ENCODE data around the gene AFMID. TPM values are rescaled to one million over a fixed set of nuclear protein-coding genes. Genes with fewer than 3 reads are reported as not detected.

The AFMID gene
- total RNA-seq, 1 experiment from 2014 or later, result 65.8 TPM

GRCh38 chr17:78143214-78144146 lies 43.7 kb upstream of the AFMID start:
- peaks cover 54 to 73% of the 10 kb centered on the region in 2 experiments for H3K4me1 ChIP-seq (ENCODE audit: control insufficient read depth in 1 of 2, insufficient read depth in 2 of 2, low read length in 2 of 2)
- no peaks in the 10 kb centered on the region for H3K27me3 ChIP-seq (ENCODE audit: insufficient read depth, low read length)

GRCh38 chr17:78144147-78144719 lies 42.9 kb upstream of the AFMID start:
- DNase-seq (ENCODE audit: low read depth, low spot score) (no peak), ATAC-seq (no peak)
- intact Hi-C loops (cut with micrococcal nuclease), result no loop called here
- Histone ChIP-seq H3K27ac (ENCODE audit: low read depth, low read length) (no peak overlapping the region; the same call in 1 of the 2 replicates), H3K9me3 (ENCODE audit: control insufficient read depth in 1 of 2, insufficient read depth in 1 of 2, low read depth in 1 of 2, low read length in 2 of 2) (no peaks in the 10 kb centered on the region), H3K79me2 (ENCODE audit: insufficient read depth, low read length) (no peaks in the 10 kb centered on the region), H4K20me1 (ENCODE audit: insufficient read depth) (no peaks in the 10 kb centered on the region), H3K4me3 (replicated peaks in 1 of 2; ENCODE audit: low read depth in 1 of 2, low read length in 2 of 2) (no peak overlapping the region), H3K36me3 (ENCODE audit: control insufficient read depth in 1 of 2, insufficient read depth in 2 of 2, low read length in 2 of 2) (no peaks in the 10 kb centered on the region), H3K9me2 (ENCODE audit: insufficient read depth) (no peaks in the 10 kb centered on the region), H2AFZ (ENCODE audit: low read depth, low read length, poor library complexity, severe bottlenecking) (no peak overlapping the region), H3K4me1 (ENCODE audit: control insufficient read depth in 1 of 2, insufficient read depth in 2 of 2, low read length in 2 of 2) (peaks cover 46 to 66% of the 10 kb centered on the region in 2 experiments), H3K4me2 (ENCODE audit: low read length) (peak overlapping the region; percentile 58), H3K9ac (ENCODE audit: low read length) (peak overlapping the region; percentile 31), H3K27me3 (ENCODE audit: insufficient read depth, low read length) (no peaks in the 10 kb centered on the region)
- ChIA-PET CTCF (interaction anchor here (0.7 to 1.8 kb wide), 6 partner anchors 9 to 107 kb away, joined by 3 to 6 read pairs (median 4); partner anchors contain the start of genes AFMID and TK1), RAD21 (ENCODE audit: low non-redundant PET in 1 of 2, low total read pairs in 2 of 2, uncharacterized antibody in 2 of 2, unreplicated experiment in 2 of 2) (interaction anchor here in 1 of 2 experiments (0.6 kb wide), 1 partner anchor 24 kb away, joined by 6 read pairs; no protein-coding TSS in a partner anchor), POLR2A (interaction anchor here (0.8 to 1.8 kb wide), 2 partner anchors 25 to 43 kb away, joined by 3 to 9 read pairs; partner anchors contain the start of genes AFMID and TK1)
- no peak for TF ChIP-seq ZNF274 (IDR thresholded peaks at IDR 0.05; ENCODE audit: low read depth, low read length)
- no peak for TF ChIP-seq EZH2 (IDR thresholded peaks at IDR 0.05)
- TF ChIP-seq CEBPB (IDR thresholded peaks at IDR 0.05; ENCODE audit: low read depth), result no peak
- no peak for TF ChIP-seq MAX (IDR thresholded peaks at IDR 0.05)
- TF ChIP-seq SP1 (IDR thresholded peaks at IDR 0.05; ENCODE audit: low read depth), result no peak
- no peak for TF ChIP-seq ZBTB33 (IDR thresholded peaks at IDR 0.05; ENCODE audit: extremely low read depth, insufficient replicate concordance, low read length)
- no peak for TF ChIP-seq CTCF (IDR thresholded peaks at IDR 0.05 in 2 of 3, conservative IDR thresholded peaks at IDR 0.05 in 1 of 3; ENCODE audit: borderline replicate concordance in 1 of 3, insufficient read depth in 1 of 3, low read depth in 2 of 3, low read length in 2 of 3)
- TF ChIP-seq CBX3 (IDR thresholded peaks at IDR 0.05; ENCODE audit: low read depth), result no peak
- no TSS peak for BruUV-seq (replicated peaks)

More at GRCh38 chr17:78143214-78144146, 43.7 kb upstream of the AFMID start:
- no peaks in the 10 kb centered on the region for H3K79me2 ChIP-seq (ENCODE audit: insufficient read depth, low read length)
- TF ChIP-seq JUND (IDR thresholded peaks at IDR 0.05) (no peak), POLR2A (IDR thresholded peaks at IDR 0.05; ENCODE audit: borderline replicate concordance, extremely low read depth, insufficient read depth, insufficient read length) (no peak), POLR2AphosphoS5 (IDR thresholded peaks at IDR 0.05; ENCODE audit: low read depth, low read length) (no peak)
- H4K20me1 ChIP-seq (ENCODE audit: insufficient read depth), result no peaks in the 10 kb centered on the region
- H3K4me2 ChIP-seq (ENCODE audit: low read length), result peak overlapping the region; percentile 58
- H3K27ac ChIP-seq (ENCODE audit: low read depth, low read length), result no peak overlapping the region; the same call in 1 of the 2 replicates
- CTCF ChIA-PET, result interaction anchor here (1.2 to 1.8 kb wide), 5 partner anchors 19 to 108 kb away, joined by 3 to 6 read pairs (median 4); partner anchors contain the start of genes AFMID and TK1
- no peak overlapping the region for H2AFZ ChIP-seq (ENCODE audit: low read depth, low read length, poor library complexity, severe bottlenecking)
- no peak overlapping the region for H3K4me3 ChIP-seq (replicated peaks in 1 of 2; ENCODE audit: low read depth in 1 of 2, low read length in 2 of 2)
- no peaks in the 10 kb centered on the region for H3K36me3 ChIP-seq (ENCODE audit: control insufficient read depth in 1 of 2, insufficient read depth in 2 of 2, low read length in 2 of 2)
- no peak for DNase-seq (ENCODE audit: low read depth, low spot score)
- no peak for ATAC-seq
- no TSS peak for BruUV-seq (replicated peaks)
- H3K9me3 ChIP-seq (ENCODE audit: control insufficient read depth in 1 of 2, insufficient read depth in 1 of 2, low read depth in 1 of 2, low read length in 2 of 2), result no peaks in the 10 kb centered on the region
- POLR2A ChIA-PET, result interaction anchor here (0.8 to 1.8 kb wide), 4 partner anchors 8 to 43 kb away, joined by 3 to 9 read pairs (median 6); partner anchors contain the start of genes AFMID and TK1
- intact Hi-C loops (cut with micrococcal nuclease), result no loop called here
- peak overlapping the region; percentile 31; the same call in 1 of the 2 replicates for H3K9ac ChIP-seq (ENCODE audit: low read length)
- no peaks in the 10 kb centered on the region for H3K9me2 ChIP-seq (ENCODE audit: insufficient read depth)
- RAD21 ChIA-PET (ENCODE audit: low non-redundant PET in 1 of 2, low total read pairs in 2 of 2, uncharacterized antibody in 2 of 2, unreplicated experiment in 2 of 2), result interaction anchor here (0.7 to 1.2 kb wide), 2 partner anchors 33 to 55 kb away, joined by 3 read pairs; no protein-coding TSS in a partner anchor
